SK-N-SH treated with all-trans-retinoic acid at 6 μM for 48 hours (cell line): ENCODE data around the gene SIAH2.

Experiments
- ATAC-seq: fragments of 200-7000 bp; cut with Tn5 transposase; 3 replicates; pipeline ENCODE4 v1.9.1; 2020; ENCODE audit warnings: mild to moderate bottlenecking, moderate library complexity
- ARNTL ChIP-seq: fragments of 450-650 bp; formaldehyde crosslinking; IDR thresholded peaks from 2 replicates; pipeline ENCODE4 v1.5.0; 2020; ENCODE audit warnings: low read depth, mild to moderate bottlenecking, moderate library complexity, borderline replicate concordance
- BACH2 ChIP-seq: fragments of 250-450 bp; sonication (Bioruptor Pico); IDR thresholded peaks from 2 replicates; pipeline ENCODE4 v1.9.0; 2021; ENCODE audit warnings: mild to moderate bottlenecking, borderline replicate concordance
- CREB5 ChIP-seq: fragments of 250-450 bp; sonication (Bioruptor Pico); IDR thresholded peaks from 2 replicates; pipeline ENCODE4 v1.5.1; 2020; ENCODE audit warnings: low read depth, mild to moderate bottlenecking, moderate library complexity
- CSDC2 ChIP-seq: fragments of 250-450 bp; sonication (Bioruptor Pico); IDR thresholded peaks from 2 replicates; pipeline ENCODE4 v1.5.0; 2020; ENCODE audit warnings: mild to moderate bottlenecking, moderate library complexity
- CSRNP3 ChIP-seq: fragments of 250-450 bp; sonication (Bioruptor Pico); IDR thresholded peaks from 2 replicates; pipeline ENCODE4 v1.5.1; 2021; ENCODE audit warnings: mild to moderate bottlenecking, moderate library complexity
- ESRRG ChIP-seq: fragments of 250-450 bp; sonication (Bioruptor Pico); IDR thresholded peaks from 2 replicates; pipeline ENCODE4 v1.6.1; 2021; ENCODE audit warnings: mild to moderate bottlenecking
- GLIS3 ChIP-seq: fragments of 250-450 bp; sonication (Bioruptor Pico); IDR thresholded peaks from 2 replicates; pipeline ENCODE4 v1.5.0; 2020; ENCODE audit warnings: mild to moderate bottlenecking, moderate library complexity
- ISL1 ChIP-seq: fragments of 250-450 bp; sonication (Bioruptor Pico); IDR thresholded peaks from 2 replicates; pipeline ENCODE4 v2.1.2; 2022; ENCODE audit warnings: mild to moderate bottlenecking, moderate library complexity
- OSR1 ChIP-seq: fragments of 250-450 bp; sonication (Bioruptor Pico); IDR thresholded peaks from 2 replicates; pipeline ENCODE4 v1.8.0; 2022; ENCODE audit warnings: moderate library complexity, mild to moderate bottlenecking, inconsistent platforms
- POU6F1 ChIP-seq: fragments of 250-450 bp; sonication (Bioruptor Pico); IDR thresholded peaks from 2 replicates; pipeline ENCODE4 v1.8.0; 2021; ENCODE audit warnings: low read depth, mild to moderate bottlenecking, moderate library complexity, borderline replicate concordance
- PPARA ChIP-seq: fragments of 250-450 bp; sonication (Bioruptor Pico); IDR thresholded peaks from 2 replicates; pipeline ENCODE4 v1.5.0; 2020; ENCODE audit warnings: mild to moderate bottlenecking, borderline replicate concordance
- RARB ChIP-seq: fragments of 250-450 bp; sonication (Bioruptor Pico); IDR thresholded peaks from 2 replicates; pipeline ENCODE4 v1.8.0; 2021; ENCODE audit warnings: mild to moderate bottlenecking, moderate library complexity
- SNAI2 ChIP-seq: fragments of 250-450 bp; sonication (Bioruptor Pico); IDR thresholded peaks from 2 replicates; pipeline ENCODE4 v1.5.0; 2020; ENCODE audit warnings: mild to moderate bottlenecking, moderate library complexity
- TCF4 ChIP-seq: fragments of 250-450 bp; sonication (Bioruptor Pico); IDR thresholded peaks from 2 replicates; pipeline ENCODE4 v1.8.0; 2021; ENCODE audit warnings: mild to moderate bottlenecking, moderate library complexity, borderline replicate concordance
- TOX ChIP-seq: fragments of 250-450 bp; sonication (Bioruptor Pico); IDR thresholded peaks from 2 replicates; pipeline ENCODE4 v1.8.0; 2021; ENCODE audit warnings: mild to moderate bottlenecking, moderate library complexity, borderline replicate concordance
- TSHZ2 ChIP-seq: fragments of 250-450 bp; sonication (Bioruptor Pico); IDR thresholded peaks from 2 replicates; pipeline ENCODE4 v1.5.0; 2020; ENCODE audit warnings: mild to moderate bottlenecking, moderate library complexity
- ZC3H10 ChIP-seq: fragments of 250-450 bp; sonication (Bioruptor Pico); IDR thresholded peaks from 2 replicates; pipeline ENCODE4 v1.5.1; 2021; ENCODE audit warnings: mild to moderate bottlenecking, moderate library complexity
- ZFP3 ChIP-seq: fragments of 250-450 bp; sonication (Bioruptor Pico); IDR thresholded peaks from 2 replicates; pipeline ENCODE4 v1.5.0; 2020; ENCODE audit warnings: mild to moderate bottlenecking, moderate library complexity
- ZFP30 ChIP-seq: fragments of 450-650 bp; formaldehyde crosslinking; IDR thresholded peaks from 2 replicates; pipeline ENCODE4 v1.5.0; 2022; ENCODE audit warnings: mild to moderate bottlenecking, moderate library complexity
- ZNF565 ChIP-seq: fragments of 450-650 bp; formaldehyde crosslinking; conservative IDR thresholded peaks from 2 replicates; pipeline ENCODE4 v1.5.0; 2020; ENCODE audit warnings: low read depth, mild to moderate bottlenecking, moderate library complexity
- ZNF70 ChIP-seq: fragments of 450-650 bp; formaldehyde crosslinking; IDR thresholded peaks from 2 replicates; pipeline ENCODE4 v1.5.0; 2020; ENCODE audit warnings: mild to moderate bottlenecking, moderate library complexity
- ZNF8 ChIP-seq: fragments of 450-650 bp; formaldehyde crosslinking; IDR thresholded peaks from 2 replicates; pipeline ENCODE4 v1.5.0; 2020; ENCODE audit warnings: mild to moderate bottlenecking, moderate library complexity

The SIAH2 gene

GRCh38 chr3:150742679-150743078, 20.3 kb downstream of the SIAH2 start:
- ATAC-seq, result no peak
- TF ChIP-seq ZNF70 (CRISPR knock-in tag) (no peak), SNAI2 (CRISPR knock-in tag) (no peak), ZFP3 (CRISPR knock-in tag) (no peak), TSHZ2 (CRISPR knock-in tag) (no peak), CREB5 (no peak), TOX (CRISPR knock-in tag) (no peak), ESRRG (no peak), ZFP30 (CRISPR knock-in tag) (no peak), OSR1 (no peak), ISL1 (CRISPR knock-in tag) (no peak), POU6F1 (CRISPR knock-in tag) (no peak), CSDC2 (no peak), PPARA (CRISPR knock-in tag) (no peak), CSRNP3 (CRISPR knock-in tag) (no peak), ZNF565 (CRISPR knock-in tag) (no peak), TCF4 (CRISPR knock-in tag) (no peak), ZC3H10 (CRISPR knock-in tag) (no peak), RARB (CRISPR knock-in tag) (no peak), ARNTL (CRISPR knock-in tag) (no peak), BACH2 (no peak)

- ATAC-seq, result no peak
- TF ChIP-seq POU6F1 (CRISPR knock-in tag), result no peak
- no peak for TF ChIP-seq CSRNP3 (CRISPR knock-in tag)
- TF ChIP-seq PPARA (CRISPR knock-in tag), result no peak
- no peak for TF ChIP-seq BACH2
- no peak for TF ChIP-seq OSR1
- TF ChIP-seq GLIS3 (CRISPR knock-in tag), result no peak
- TF ChIP-seq SNAI2 (CRISPR knock-in tag), result no peak
- no peak for TF ChIP-seq CREB5
- no peak for TF ChIP-seq ZNF70 (CRISPR knock-in tag)
- TF ChIP-seq ZFP3 (CRISPR knock-in tag), result no peak
- TF ChIP-seq TCF4 (CRISPR knock-in tag), result no peak
- no peak for TF ChIP-seq TSHZ2 (CRISPR knock-in tag)
- no peak for TF ChIP-seq ARNTL (CRISPR knock-in tag)
- TF ChIP-seq ZNF565 (CRISPR knock-in tag), result no peak
- TF ChIP-seq CSDC2, result no peak
- no peak for TF ChIP-seq ZNF8 (CRISPR knock-in tag)
Measured at GRCh38 chr3:150742141-150742523, 20.8 kb downstream of the SIAH2 start.
